Stimulated activated CD8-positive, alpha-beta memory T cell treated with anti-CD3 and anti-CD28 coated beads, Interleukin-2, amount 100 ng/mL, for 1 hour (primary cell): Measurements from ENCODE around the gene ALDOA.

ENCODE experiments used
- DNase-seq, 2 donors: peaks; one replicate each; pipeline ENCODE4 v3.0.0-alpha.2; 2020; ENCODE audit warnings: low read depth in 2 of 2

Gene ALDOA

GRCh38 chr16:30041841-30042240 is 23.7 kb upstream of the ALDOA start:
- DNase-seq: no peak

- DNase-seq: no peak
Observed at GRCh38 chr16:30046178-30046577, 19.4 kb upstream of the ALDOA start.

- no peak for DNase-seq
Observed at GRCh38 chr16:30046588-30046987, 19.0 kb upstream of the ALDOA start.

GRCh38 chr16:30049871-30050270 is 15.7 kb upstream of the ALDOA start:
- DNase-seq: no peak

- DNase-seq: no peak
Observed at GRCh38 chr16:30051518-30051917, 14.0 kb upstream of the ALDOA start.

GRCh38 chr16:30052671-30053372 is 12.7 kb upstream of the ALDOA start:
- peak; percentile 83 to 84 for DNase-seq

GRCh38 chr16:30053376-30054015 is 12.1 kb upstream of the ALDOA start:
- DNase-seq: no peak

- DNase-seq: no peak
Observed at GRCh38 chr16:30054451-30054850, 11.1 kb upstream of the ALDOA start.

- no peak for DNase-seq
Observed at GRCh38 chr16:30054959-30055553, 10.5 kb upstream of the ALDOA start.

GRCh38 chr16:30060346-30060745 is 5.2 kb upstream of the ALDOA start:
- DNase-seq: no peak

GRCh38 chr16:30060836-30061554 is 4.6 kb upstream of the ALDOA start:
- no peak for DNase-seq

GRCh38 chr16:30063278-30063892 is 2.2 kb upstream of the ALDOA start:
- no peak for DNase-seq

- DNase-seq: peak in 1 of 2 donors; percentile 47
Observed at GRCh38 chr16:30063893-30064728, 1.4 kb upstream of the ALDOA start.

- DNase-seq: no peak
Observed at GRCh38 chr16:30064729-30065101, 845 bp upstream of the ALDOA start.

GRCh38 chr16:30065943-30066760 is 592 bp downstream of the ALDOA start:
- DNase-seq: no peak

- DNase-seq: no peak
Observed at GRCh38 chr16:30066761-30067583, 1.4 kb downstream of the ALDOA start.

- no peak for DNase-seq
Observed at GRCh38 chr16:30067584-30067916, 2.0 kb downstream of the ALDOA start.

GRCh38 chr16:30068333-30068732 is 2.8 kb downstream of the ALDOA start:
- no peak for DNase-seq

- peak in 1 of 2 donors; percentile 30 for DNase-seq
Observed at GRCh38 chr16:30068750-30069610, 3.4 kb downstream of the ALDOA start.
